Cardiac muscle cell (in vitro differentiated cells and primary cell): ENCODE data around the gene BTNL8. TPM values are rescaled to one million over a fixed set of nuclear protein-coding genes. Genes with fewer than 3 reads are reported as not detected.

Source experiments
- DNase-seq, 2 donors: peaks; one replicate each; pipeline versions ENCODE4 v3.0.0 to v3.0.0-alpha.2; 2010 to 2017; ENCODE audit warnings: low read depth in 1 of 2, low spot score in 1 of 2
- H3K27ac ChIP-seq: fragments of 200-600 bp; sonication (generic); 2 replicates; pipeline ENCODE4 v1.5.1; 2016
- H3K27me3 ChIP-seq: fragments of 200-600 bp; sonication (generic); 2 replicates; pipeline ENCODE4 v1.6.0; 2016; ENCODE audit warnings: control low read depth
- H3K36me3 ChIP-seq: fragments of 200-600 bp; sonication (generic); 2 replicates; pipeline ENCODE4 v1.5.1; 2016; ENCODE audit warnings: control low read depth
- H3K4me1 ChIP-seq: fragments of 200-600 bp; sonication (generic); 2 replicates; pipeline ENCODE4 v1.8.1; 2017; ENCODE audit warnings: low read depth, mild to moderate bottlenecking, mixed run types
- H3K4me3 ChIP-seq: fragments of 200-600 bp; sonication (generic); 2 replicates; pipeline ENCODE4 v1.5.1; 2016; ENCODE audit warnings: mild to moderate bottlenecking
- H3K9me3 ChIP-seq: fragments of 200-600 bp; sonication (generic); 2 replicates; pipeline ENCODE4 v1.5.1; 2017; ENCODE audit warnings: low read depth, mild to moderate bottlenecking, control low read depth
- CTCF ChIP-seq: IDR thresholded peaks from 2 replicates; pipeline ENCODE4 v1.5.1; 2012; ENCODE audit warnings: low read depth, mild to moderate bottlenecking, low read length
- polyA plus RNA-seq: library from polyadenylated mRNA; unstranded; fragments of >200 nt; fragmentation: Nextera tagmentation; extraction: Ambion mirVana; gene quantifications from 2 replicates; pipeline ENCODE4 v1.2.1, GENCODE V29; 2016
- total RNA-seq: library from RNA; depleted of rRNA; stranded (reverse); fragments of >200 nt; gene quantifications from 2 replicates; pipeline ENCODE4 v1.2.3, GENCODE V29; 2016

BTNL8 gene
- total and polyA plus RNA-seq, 2 experiments from 2014 or later = not detected

- Histone ChIP-seq H3K27ac (no peak overlapping the region), H3K27me3 (peaks cover 14% of the 10 kb centered on the region), H3K4me1 (peaks cover 4% of the 10 kb centered on the region), H3K4me3 (no peak overlapping the region), H3K36me3 (no peaks in the 10 kb centered on the region), H3K9me3 (no peaks in the 10 kb centered on the region)
- DNase-seq = no peak
- no peak for TF ChIP-seq CTCF
These were observed 36.3 kb upstream of the BTNL8 start for GRCh38 chr5:180862645-180863044.

GRCh38 chr5:180865981-180866695, 32.8 kb upstream of the BTNL8 start:
- no peak for DNase-seq
- H3K4me1 ChIP-seq = no peaks in the 10 kb centered on the region
- peaks cover 18% of the 10 kb centered on the region for H3K27me3 ChIP-seq
- no peak for TF ChIP-seq CTCF
- no peaks in the 10 kb centered on the region for H3K36me3 ChIP-seq
- no peak overlapping the region for H3K27ac ChIP-seq
- no peaks in the 10 kb centered on the region for H3K9me3 ChIP-seq
- H3K4me3 ChIP-seq = no peak overlapping the region

GRCh38 chr5:180866985-180867384, 32.0 kb upstream of the BTNL8 start:
- TF ChIP-seq CTCF = no peak
- Histone ChIP-seq H3K9me3 (no peaks in the 10 kb centered on the region), H3K4me1 (no peaks in the 10 kb centered on the region)

GRCh38 chr5:180868960-180869359, 30.0 kb upstream of the BTNL8 start:
- Histone ChIP-seq H3K27me3 (peaks cover 18% of the 10 kb centered on the region), H3K9me3 (no peaks in the 10 kb centered on the region), H3K27ac (no peak overlapping the region), H3K4me1 (no peaks in the 10 kb centered on the region), H3K36me3 (no peaks in the 10 kb centered on the region), H3K4me3 (no peak overlapping the region)
- peak; percentile 56 to 77 for DNase-seq
- peak; percentile 86 for TF ChIP-seq CTCF

More at GRCh38 chr5:180866985-180867384, 32.0 kb upstream of the BTNL8 start:
- no peaks in the 10 kb centered on the region for H3K36me3 ChIP-seq
- H3K27ac ChIP-seq = no peak overlapping the region
- peaks cover 18% of the 10 kb centered on the region for H3K27me3 ChIP-seq
- H3K4me3 ChIP-seq = no peak overlapping the region
- no peak for DNase-seq

GRCh38 chr5:180869587-180869986, 29.4 kb upstream of the BTNL8 start:
- Histone ChIP-seq H3K4me3 (no peak overlapping the region), H3K4me1 (no peaks in the 10 kb centered on the region), H3K27me3 (peaks cover 18% of the 10 kb centered on the region), H3K9me3 (no peaks in the 10 kb centered on the region), H3K27ac (no peak overlapping the region), H3K36me3 (no peaks in the 10 kb centered on the region)
- no peak for TF ChIP-seq CTCF
- no peak for DNase-seq
